ENCODE measurements around the gene SDK2. TPM values are rescaled to one million over a fixed set of nuclear protein-coding genes. Genes with fewer than 3 reads are reported as not detected.
A peak's percentile ranks its signal among the peaks of the same experiment; 100 is the strongest.

The SDK2 gene
- total RNA-seq, 1 experiment from 2014 or later = 0.67 TPM

DNA sequence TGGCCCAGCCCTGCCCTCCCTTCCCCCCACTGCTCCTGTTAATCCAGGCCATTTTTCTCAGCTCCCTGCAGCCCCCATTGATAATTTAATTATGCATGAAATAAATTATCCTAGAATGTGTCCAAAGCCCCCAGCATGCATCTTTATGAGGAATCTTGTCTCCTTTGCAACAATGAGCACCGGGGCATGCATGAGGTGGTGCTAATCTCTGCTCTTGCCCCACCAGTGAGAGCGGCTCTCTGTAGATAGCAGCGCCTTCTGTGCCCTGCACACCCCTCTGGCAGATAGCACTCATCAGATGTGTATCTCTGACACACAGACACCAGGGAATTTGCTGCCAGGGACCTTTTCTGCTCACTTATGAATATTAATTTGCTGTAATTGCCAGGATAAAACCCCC is 192.2 kb downstream of the SDK2 start:
- intact Hi-C loops (cut with micrococcal nuclease; ENCODE audit: unreplicated experiment) = no loop called here
- H3K4me3 ChIP-seq (ENCODE audit: low read depth, low read length, poor library complexity, severe bottlenecking) = no peak overlapping the region
- H3K27me3 ChIP-seq (replicated peaks; ENCODE audit: insufficient read depth, low read depth, low read length, poor library complexity) = no peaks in the 10 kb centered on the region
- ChIA-PET POLR2A (ENCODE audit: low non-redundant PET) (no interaction called here), CTCF (no interaction called here)
- TF ChIP-seq CTCF (conservative IDR thresholded peaks at IDR 0.05; ENCODE audit: low read depth, low read length) (no peak), EZH2 (IDR thresholded peaks at IDR 0.05; ENCODE audit: borderline replicate concordance, low read depth, low read length, poor library complexity, severe bottlenecking) (no peak)
- H3K9me3 ChIP-seq (ENCODE audit: low read depth, low read length, poor library complexity, severe bottlenecking) = no peaks in the 10 kb centered on the region
- H3K4me1 ChIP-seq (ENCODE audit: insufficient read depth, low read length, poor library complexity, severe bottlenecking) = peaks cover 5% of the 10 kb centered on the region
- DNase-seq (ENCODE audit: low spot score) = peak; percentile 48
- BruUV-seq (replicated peaks) = no TSS peak
- H3K36me3 ChIP-seq (ENCODE audit: insufficient read depth, low read length, poor library complexity, severe bottlenecking) = no peaks in the 10 kb centered on the region
- H3K27ac ChIP-seq (ENCODE audit: low read depth, low read length, poor library complexity, severe bottlenecking) = no peak overlapping the region

DNA sequence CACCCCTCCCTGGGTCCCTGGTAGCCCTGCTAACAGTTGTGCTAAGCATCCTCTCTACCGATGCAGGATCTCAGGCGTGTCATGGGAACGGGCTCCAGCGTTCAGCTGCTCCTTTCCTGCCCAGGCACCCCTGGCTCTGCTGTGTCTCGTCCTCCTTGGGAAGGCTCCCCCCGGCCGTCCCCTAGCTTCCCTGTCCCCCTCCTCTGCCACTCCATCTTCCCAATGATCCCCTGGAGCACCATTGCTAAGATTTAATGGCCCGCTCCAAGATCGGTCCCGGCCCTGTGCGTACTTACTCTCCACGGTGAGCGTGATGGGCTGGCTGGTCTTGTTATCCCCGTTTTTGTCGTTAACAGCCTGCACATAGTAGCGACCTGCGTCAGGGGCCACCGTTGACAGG is 196.9 kb downstream of the SDK2 start:
- Histone ChIP-seq H3K27ac (ENCODE audit: low read depth, low read length, poor library complexity, severe bottlenecking) (no peak overlapping the region), H3K27me3 (replicated peaks; ENCODE audit: insufficient read depth, low read depth, low read length, poor library complexity) (no peaks in the 10 kb centered on the region), H3K4me1 (ENCODE audit: insufficient read depth, low read length, poor library complexity, severe bottlenecking) (peaks cover 5% of the 10 kb centered on the region), H3K36me3 (ENCODE audit: insufficient read depth, low read length, poor library complexity, severe bottlenecking) (no peaks in the 10 kb centered on the region), H3K4me3 (ENCODE audit: low read depth, low read length, poor library complexity, severe bottlenecking) (no peak overlapping the region), H3K9me3 (ENCODE audit: low read depth, low read length, poor library complexity, severe bottlenecking) (no peaks in the 10 kb centered on the region)
- ChIA-PET CTCF (no interaction called here), POLR2A (ENCODE audit: low non-redundant PET) (no interaction called here)
- intact Hi-C loops (cut with micrococcal nuclease; ENCODE audit: unreplicated experiment) = no loop called here
- BruUV-seq (replicated peaks) = no TSS peak
- DNase-seq (ENCODE audit: low spot score) = no peak
- TF ChIP-seq EZH2 (IDR thresholded peaks at IDR 0.05; ENCODE audit: borderline replicate concordance, low read depth, low read length, poor library complexity, severe bottlenecking) = no peak
- TF ChIP-seq CTCF (conservative IDR thresholded peaks at IDR 0.05; ENCODE audit: low read depth, low read length) = no peak

GRCh38 chr17:73446617-73447016 is 197.6 kb downstream of the SDK2 start:
- DNase-seq (ENCODE audit: low spot score) = no peak
- TF ChIP-seq EZH2 (IDR thresholded peaks at IDR 0.05; ENCODE audit: borderline replicate concordance, low read depth, low read length, poor library complexity, severe bottlenecking) = no peak
- no peak for TF ChIP-seq CTCF (conservative IDR thresholded peaks at IDR 0.05; ENCODE audit: low read depth, low read length)
- no peaks in the 10 kb centered on the region for H3K27me3 ChIP-seq (replicated peaks; ENCODE audit: insufficient read depth, low read depth, low read length, poor library complexity)
- intact Hi-C loops (cut with micrococcal nuclease; ENCODE audit: unreplicated experiment) = no loop called here
- no peak overlapping the region for H3K27ac ChIP-seq (ENCODE audit: low read depth, low read length, poor library complexity, severe bottlenecking)
- ChIA-PET CTCF (no interaction called here), POLR2A (ENCODE audit: low non-redundant PET) (no interaction called here)
- H3K36me3 ChIP-seq (ENCODE audit: insufficient read depth, low read length, poor library complexity, severe bottlenecking) = no peaks in the 10 kb centered on the region
- H3K4me1 ChIP-seq (ENCODE audit: insufficient read depth, low read length, poor library complexity, severe bottlenecking) = no peaks in the 10 kb centered on the region
- no TSS peak for BruUV-seq (replicated peaks)
- no peaks in the 10 kb centered on the region for H3K9me3 ChIP-seq (ENCODE audit: low read depth, low read length, poor library complexity, severe bottlenecking)
- H3K4me3 ChIP-seq (ENCODE audit: low read depth, low read length, poor library complexity, severe bottlenecking) = no peak overlapping the region
